ENCODE measurements around the gene TPST1. TPM values are rescaled to one million over a fixed set of nuclear protein-coding genes. Genes with fewer than 3 reads are reported as not detected.

TPST1 gene
- total and polyA plus RNA-seq, 2 of the 8 experiments (the other 6 are each of a cell fraction or from before 2014, with no cell fraction given) = 8.2 to 18.4 TPM

GRCh38 chr7:66261941-66262340 lies 56.8 kb downstream of the TPST1 start (continued):
- no peak for TF ChIP-seq CHD7 (IDR thresholded peaks at IDR 0.05; ENCODE audit: insufficient replicate concordance, low read length)
- no peak for TF ChIP-seq KDM1A (IDR thresholded peaks at IDR 0.05; ENCODE audit: borderline replicate concordance, low read length)
- TF ChIP-seq SP1 (IDR thresholded peaks at IDR 0.05; ENCODE audit: low read depth, low read length) = no peak
- TF ChIP-seq PHF8 (conservative IDR thresholded peaks at IDR 0.05; ENCODE audit: low read depth, low read length) = no peak

Data from H1 (cell line).